Activated CD8-positive, alpha-beta T cell treated with anti-CD3 and anti-CD28 coated beads for 36 hours (primary cell): Measurements from ENCODE around the gene OR2V2. TPM values are rescaled to one million over a fixed set of nuclear protein-coding genes. Genes with fewer than 3 reads are reported as not detected.

Experiments used
- ATAC-seq: fragments of 200-7000 bp; cut with Tn5 transposase; one replicate; pipeline ENCODE4 v1.10.0; 2021; ENCODE audit warnings: mild to moderate bottlenecking, moderate library complexity
- CTCF ChIA-PET: fragments of 350-600 bp; sonication (Branson Sonifier 250); formaldehyde crosslinking; loops from one replicate; lab custom pipeline; 2021; ENCODE audit warnings: antibody characterized with exemption; lab: Charles Lee
- POLR2A ChIA-PET: fragments of 350-600 bp; sonication (Branson Sonifier 250); formaldehyde crosslinking; loops from one replicate; lab custom pipeline; 2021; ENCODE audit warnings: antibody characterized with exemption; lab: Charles Lee
- DNase-seq: peaks from one replicate; pipeline ENCODE4 v3.0.0-alpha.2; 2020
- H3K27ac Mint-ChIP-seq: one replicate; pipeline ENCODE4 v1.8.0; 2021; ENCODE audit warnings: mild to moderate bottlenecking, mixed read lengths
- H3K27me3 Mint-ChIP-seq: one replicate; pipeline ENCODE4 v1.8.0; 2021; ENCODE audit warnings: mixed read lengths
- H3K36me3 Mint-ChIP-seq: one replicate; pipeline ENCODE4 v1.8.0; 2021; ENCODE audit warnings: low read depth, mixed read lengths
- H3K4me1 Mint-ChIP-seq: one replicate; pipeline ENCODE4 v1.8.0; 2021; ENCODE audit warnings: low read depth, mixed read lengths
- H3K4me3 Mint-ChIP-seq: one replicate; pipeline ENCODE4 v1.8.0; 2021; ENCODE audit warnings: mild to moderate bottlenecking, moderate library complexity, mixed read lengths
- H3K9me3 Mint-ChIP-seq: one replicate; pipeline ENCODE4 v1.8.0; 2021; ENCODE audit warnings: mixed read lengths
- intact Hi-C: fragments of 100-400 bp; cut with micrococcal nuclease; formaldehyde crosslinking; loops from one replicate; pipeline ENCODE4 v1.10.0; 2022
- total RNA-seq, 2 experiments: library from RNA; stranded (reverse); gene quantifications; one replicate each; pipeline ENCODE4 v1.2.3, GENCODE V29; 2021
- TF ChIP-seq, protein P1 (sequence below): fragments of 200-600 bp; IDR thresholded peaks from one replicate; pipeline ENCODE4 v1.8.0; 2022; ENCODE audit warnings: antibody characterized with exemption, mild to moderate bottlenecking

Gene OR2V2
- total RNA-seq, 2 experiments from 2014 or later, result not detected

DNA sequence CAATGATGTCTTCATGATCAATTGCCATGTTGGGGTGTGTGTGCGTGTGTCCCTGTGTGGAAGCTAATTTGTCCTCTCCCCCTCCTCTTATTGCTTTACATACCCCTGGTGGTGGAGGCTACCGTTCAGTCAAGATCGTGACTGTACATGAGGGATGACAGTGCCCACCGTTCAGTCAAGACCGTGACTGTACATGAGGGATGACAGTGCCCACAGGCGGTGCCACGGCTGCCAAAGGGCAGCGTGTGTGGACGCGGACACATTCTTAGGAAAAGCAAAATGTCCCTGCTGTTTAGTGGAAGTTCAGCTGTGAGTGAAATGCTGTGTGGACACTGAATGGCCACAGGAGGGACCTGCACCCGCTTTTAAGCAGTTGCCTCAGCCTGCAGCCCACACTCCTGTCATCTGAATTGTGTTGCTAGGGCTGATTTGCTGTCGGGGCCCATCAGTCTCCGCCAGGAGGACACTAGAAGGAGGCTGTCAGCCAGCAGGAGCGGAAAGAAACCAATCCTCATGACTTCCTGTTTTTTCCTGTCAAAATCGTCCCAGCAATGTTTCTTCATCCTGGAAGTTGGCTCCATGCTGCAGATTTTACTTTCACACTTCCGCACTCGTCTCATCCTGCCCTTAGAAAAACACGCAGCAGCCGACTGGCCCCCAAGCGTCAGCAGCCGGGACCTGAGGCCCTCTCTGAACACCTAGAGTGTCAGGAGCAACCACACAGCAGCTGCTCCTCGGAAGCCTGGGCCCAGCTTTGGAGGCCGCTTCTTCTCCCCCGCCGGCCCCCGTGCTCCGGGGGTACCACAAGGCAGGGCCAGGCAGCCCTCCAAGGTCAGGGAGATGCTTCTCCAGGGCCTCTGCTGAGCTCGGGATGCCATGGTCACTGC lies 25.5 kb upstream of the OR2V2 start:
- H3K4me1 Mint-ChIP-seq, result peaks cover 1% of the 10 kb centered on the region
- ChIA-PET CTCF (no interaction called here), POLR2A (no interaction called here)
- H3K9me3 Mint-ChIP-seq, result no peaks in the 10 kb centered on the region
- H3K27ac Mint-ChIP-seq, result no peak overlapping the region
- intact Hi-C loops, result no loop called here
- ATAC-seq (no peak), DNase-seq (no peak)
- H3K27me3 Mint-ChIP-seq, result peaks cover 52% of the 10 kb centered on the region
- H3K36me3 Mint-ChIP-seq, result no peaks in the 10 kb centered on the region
- TF ChIP-seq, protein P1, sequence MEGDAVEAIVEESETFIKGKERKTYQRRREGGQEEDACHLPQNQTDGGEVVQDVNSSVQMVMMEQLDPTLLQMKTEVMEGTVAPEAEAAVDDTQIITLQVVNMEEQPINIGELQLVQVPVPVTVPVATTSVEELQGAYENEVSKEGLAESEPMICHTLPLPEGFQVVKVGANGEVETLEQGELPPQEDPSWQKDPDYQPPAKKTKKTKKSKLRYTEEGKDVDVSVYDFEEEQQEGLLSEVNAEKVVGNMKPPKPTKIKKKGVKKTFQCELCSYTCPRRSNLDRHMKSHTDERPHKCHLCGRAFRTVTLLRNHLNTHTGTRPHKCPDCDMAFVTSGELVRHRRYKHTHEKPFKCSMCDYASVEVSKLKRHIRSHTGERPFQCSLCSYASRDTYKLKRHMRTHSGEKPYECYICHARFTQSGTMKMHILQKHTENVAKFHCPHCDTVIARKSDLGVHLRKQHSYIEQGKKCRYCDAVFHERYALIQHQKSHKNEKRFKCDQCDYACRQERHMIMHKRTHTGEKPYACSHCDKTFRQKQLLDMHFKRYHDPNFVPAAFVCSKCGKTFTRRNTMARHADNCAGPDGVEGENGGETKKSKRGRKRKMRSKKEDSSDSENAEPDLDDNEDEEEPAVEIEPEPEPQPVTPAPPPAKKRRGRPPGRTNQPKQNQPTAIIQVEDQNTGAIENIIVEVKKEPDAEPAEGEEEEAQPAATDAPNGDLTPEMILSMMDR, result no peak
- no peak overlapping the region for H3K4me3 Mint-ChIP-seq

DNA sequence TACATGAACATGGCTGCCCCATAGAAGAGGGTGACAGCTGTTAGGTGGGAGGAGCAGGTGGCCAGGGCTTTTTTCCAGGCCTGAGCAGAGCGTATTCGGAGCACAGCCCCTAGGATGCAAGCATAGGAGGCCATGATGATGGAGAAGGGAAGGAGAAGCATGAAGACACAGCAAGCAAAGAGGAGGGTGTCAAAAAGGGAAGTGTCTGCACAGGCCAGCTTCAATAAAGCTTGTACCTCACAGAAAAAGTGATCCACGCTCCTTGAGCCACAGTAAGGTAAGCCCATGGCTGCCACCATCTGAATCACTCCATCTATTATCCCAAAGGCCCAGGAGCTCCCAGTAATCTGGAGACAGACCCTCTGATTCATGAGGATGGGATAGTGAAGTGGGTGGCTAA lies 22.9 kb upstream of the OR2V2 start:
- Mint-ChIP-seq H3K27ac (no peak overlapping the region), H3K9me3 (no peaks in the 10 kb centered on the region), H3K4me1 (peaks cover 1% of the 10 kb centered on the region), H3K4me3 (no peak overlapping the region), H3K27me3 (peaks cover 55% of the 10 kb centered on the region), H3K36me3 (no peaks in the 10 kb centered on the region)
- intact Hi-C loops, result no loop called here
- DNase-seq (no peak), ATAC-seq (no peak)
- CTCF ChIA-PET, result no interaction called here
- TF ChIP-seq, protein P1, result no peak
- POLR2A ChIA-PET, result no interaction called here

DNA sequence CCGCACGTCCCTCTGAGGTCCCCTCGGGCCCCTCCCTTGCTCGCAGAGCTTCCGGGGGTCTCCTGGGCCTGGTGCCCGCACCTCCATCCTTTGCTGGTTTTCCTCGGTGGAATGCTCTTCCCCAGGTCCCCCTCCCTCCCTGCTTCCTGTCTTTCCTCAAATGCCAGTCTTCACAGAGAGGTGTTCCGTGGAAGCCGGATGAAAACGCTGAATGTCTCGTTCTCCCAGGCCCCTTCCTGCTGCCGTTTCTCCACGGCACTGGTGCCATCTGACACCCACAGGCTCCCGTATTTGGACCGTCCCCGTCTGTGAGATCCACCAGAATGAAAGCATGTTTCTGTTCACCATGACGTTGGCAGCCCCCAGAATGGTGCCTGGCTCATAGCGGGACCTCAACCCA lies 20.5 kb upstream of the OR2V2 start:
- H3K4me1 Mint-ChIP-seq, result peaks cover 1% of the 10 kb centered on the region
- ChIA-PET CTCF (no interaction called here), POLR2A (no interaction called here)
- peaks cover 55% of the 10 kb centered on the region for H3K27me3 Mint-ChIP-seq
- intact Hi-C loops, result no loop called here
- no peaks in the 10 kb centered on the region for H3K9me3 Mint-ChIP-seq
- TF ChIP-seq, protein P1, result no peak
- DNase-seq (no peak), ATAC-seq (no peak)
- no peak overlapping the region for H3K4me3 Mint-ChIP-seq
- no peak overlapping the region for H3K27ac Mint-ChIP-seq
- H3K36me3 Mint-ChIP-seq, result no peaks in the 10 kb centered on the region

DNA sequence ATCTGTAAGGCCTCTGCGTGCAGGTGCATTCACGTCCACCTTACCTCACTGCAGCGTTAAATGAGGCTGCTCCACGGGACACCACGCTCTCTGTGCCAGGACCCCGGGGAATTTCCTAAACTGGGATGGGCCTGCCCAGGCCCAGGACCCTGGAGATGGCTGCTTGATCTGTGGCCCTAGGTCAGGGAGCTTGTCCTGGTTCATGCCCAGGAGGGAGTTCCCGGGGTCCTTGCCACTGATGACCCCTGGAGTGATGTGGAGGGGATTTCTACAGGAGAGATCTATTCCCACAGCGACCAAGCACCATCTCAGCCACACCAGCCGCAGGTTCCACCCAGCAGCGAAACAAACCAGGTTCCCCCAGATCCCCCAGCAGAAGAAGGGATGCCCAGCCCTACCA lies 19.9 kb upstream of the OR2V2 start:
- POLR2A ChIA-PET, result no interaction called here
- DNase-seq (no peak), ATAC-seq (no peak)
- Mint-ChIP-seq H3K36me3 (no peaks in the 10 kb centered on the region), H3K27me3 (peaks cover 54% of the 10 kb centered on the region), H3K4me3 (no peak overlapping the region), H3K4me1 (no peaks in the 10 kb centered on the region), H3K27ac (no peak overlapping the region), H3K9me3 (no peaks in the 10 kb centered on the region)
- TF ChIP-seq, protein P1, result no peak
- intact Hi-C loops, result no loop called here
- CTCF ChIA-PET, result no interaction called here

DNA sequence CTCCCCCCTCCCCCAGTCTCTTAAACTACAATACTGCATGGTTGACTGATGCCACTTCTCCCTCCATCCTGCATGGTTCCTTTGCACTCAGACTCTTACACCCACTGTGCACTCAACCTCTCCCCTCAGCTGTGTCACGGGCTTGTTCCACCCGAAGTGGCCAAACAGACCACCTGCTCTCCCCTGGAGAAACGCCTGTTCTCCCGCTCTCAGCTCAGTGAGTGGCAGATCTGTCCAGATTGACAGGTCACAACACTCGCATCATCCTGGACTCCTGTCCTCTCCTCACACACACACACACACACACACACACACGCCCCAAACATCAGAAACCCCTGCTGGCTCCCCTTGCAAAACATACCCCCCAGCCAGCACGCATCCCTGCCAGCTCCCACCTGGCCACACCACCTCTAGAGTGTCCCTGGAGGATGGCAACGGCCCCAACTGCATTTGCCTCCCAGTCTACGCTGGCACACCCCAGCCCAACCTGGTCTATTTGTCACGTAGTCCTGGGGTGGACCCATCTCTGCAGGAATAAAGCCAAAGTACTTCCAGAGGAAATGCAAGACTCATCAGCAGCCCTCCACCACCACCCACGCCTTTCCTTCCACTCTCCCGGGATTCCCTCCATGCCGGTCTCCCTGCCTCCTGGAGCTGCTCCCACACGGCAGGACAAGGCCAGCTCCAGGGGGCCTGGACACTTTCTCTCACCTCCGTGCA lies 19.3 kb upstream of the OR2V2 start:
- no peaks in the 10 kb centered on the region for H3K9me3 Mint-ChIP-seq
- H3K27me3 Mint-ChIP-seq, result peaks cover 50% of the 10 kb centered on the region
- POLR2A ChIA-PET, result no interaction called here
- no peak overlapping the region for H3K4me3 Mint-ChIP-seq
- no peak overlapping the region for H3K27ac Mint-ChIP-seq
- CTCF ChIA-PET, result interaction anchor here (0.9 kb wide), 1 partner anchor 29 kb away, joined by 3 read pairs; no protein-coding TSS in a partner anchor
- TF ChIP-seq, protein P1, result no peak
- no peaks in the 10 kb centered on the region for H3K36me3 Mint-ChIP-seq
- intact Hi-C loops, result no loop called here
- ATAC-seq (no peak), DNase-seq (no peak)
- H3K4me1 Mint-ChIP-seq, result no peaks in the 10 kb centered on the region
